ENCODE data around the gene GMPPB.

Gene GMPPB

DNA sequence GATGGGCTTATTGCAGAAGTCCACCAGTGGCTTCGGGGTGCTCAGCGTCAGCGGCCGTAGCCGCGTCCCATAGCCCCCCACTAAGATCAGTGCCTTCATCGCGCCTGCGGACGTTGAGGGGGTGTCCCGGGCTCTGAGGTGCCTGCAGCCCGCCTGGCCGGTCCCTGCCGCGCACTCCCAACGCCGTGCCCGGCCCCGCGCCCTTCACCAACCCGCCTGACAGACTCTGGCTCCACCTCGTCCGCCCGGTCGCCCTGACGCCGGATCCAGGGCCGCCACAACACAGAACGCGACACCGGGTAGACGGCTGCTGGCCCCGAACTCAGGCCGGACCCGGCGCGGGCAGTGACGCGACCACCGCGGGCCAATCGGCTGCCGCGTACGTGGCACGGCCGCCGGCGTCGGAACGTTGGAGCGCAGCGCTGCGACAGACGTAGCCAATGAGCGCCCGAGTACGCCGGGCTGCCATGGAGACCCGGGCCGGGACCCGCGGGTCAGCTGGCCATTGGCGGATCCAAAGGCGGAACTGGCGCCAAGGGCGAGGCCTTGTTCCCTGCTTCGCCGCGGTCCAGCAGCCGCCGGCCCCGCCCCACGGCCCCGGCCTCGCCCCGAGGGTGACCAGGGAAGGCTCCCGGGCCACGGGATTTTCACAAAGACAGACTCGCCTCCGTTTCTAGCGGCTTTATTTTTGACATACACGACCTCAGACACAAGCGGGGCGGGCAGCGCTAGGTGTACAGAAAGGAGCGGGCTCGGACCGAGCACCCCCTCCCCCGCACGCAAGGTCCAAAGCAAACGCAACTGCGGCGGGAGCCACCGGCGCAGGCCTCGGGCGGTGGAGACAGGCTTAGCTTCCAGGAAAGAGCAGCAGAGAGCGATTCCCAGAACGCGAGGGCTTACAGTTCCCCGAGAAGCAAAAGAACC, at the start of gene GMPPB:
GMPPB (minus strand) TSS at position 324 of the 924 bp plus-strand sequence; CDS start at position 99, 225 bp downstream.
- Histone ChIP-seq H3K27me3 (ENCODE audit: control insufficient read depth, low read length) (no peaks in the 10 kb centered on the region), H3K79me2 (ENCODE audit: control insufficient read depth, low read length) (peaks cover 31% of the 10 kb centered on the region), H3F3A (ENCODE audit: control insufficient read depth, insufficient read depth) (peaks cover 7% of the 10 kb centered on the region), H3K4me1 (ENCODE audit: control insufficient read depth, low read length) (peaks cover 58% of the 10 kb centered on the region), H3K27ac (ENCODE audit: low read depth, low read length) (peak within 1 kb of the TSS; percentile 81), H3K4me2 (ENCODE audit: low read length) (peak within 1 kb of the TSS; percentile 98), H3K9me3 (ENCODE audit: control insufficient read depth, insufficient read depth, low read length) (no peaks in the 10 kb centered on the region), H3K36me3 (ENCODE audit: control insufficient read depth, low read length) (peaks cover 69% of the 10 kb centered on the region), H3K4me3 (ENCODE audit: low read length) (peak within 1 kb of the TSS; percentile 90), H3K9me2 (replicated peaks; ENCODE audit: control insufficient read depth, low read length) (no peaks in the 10 kb centered on the region), H4K20me1 (ENCODE audit: control insufficient read depth, insufficient read depth, low read depth, low read length) (no peaks in the 10 kb centered on the region)
- TF ChIP-seq EZH2phosphoT487 (IDR thresholded peaks at IDR 0.05; ENCODE audit: borderline replicate concordance, low read length) = no peak
- TF ChIP-seq, protein P1, sequence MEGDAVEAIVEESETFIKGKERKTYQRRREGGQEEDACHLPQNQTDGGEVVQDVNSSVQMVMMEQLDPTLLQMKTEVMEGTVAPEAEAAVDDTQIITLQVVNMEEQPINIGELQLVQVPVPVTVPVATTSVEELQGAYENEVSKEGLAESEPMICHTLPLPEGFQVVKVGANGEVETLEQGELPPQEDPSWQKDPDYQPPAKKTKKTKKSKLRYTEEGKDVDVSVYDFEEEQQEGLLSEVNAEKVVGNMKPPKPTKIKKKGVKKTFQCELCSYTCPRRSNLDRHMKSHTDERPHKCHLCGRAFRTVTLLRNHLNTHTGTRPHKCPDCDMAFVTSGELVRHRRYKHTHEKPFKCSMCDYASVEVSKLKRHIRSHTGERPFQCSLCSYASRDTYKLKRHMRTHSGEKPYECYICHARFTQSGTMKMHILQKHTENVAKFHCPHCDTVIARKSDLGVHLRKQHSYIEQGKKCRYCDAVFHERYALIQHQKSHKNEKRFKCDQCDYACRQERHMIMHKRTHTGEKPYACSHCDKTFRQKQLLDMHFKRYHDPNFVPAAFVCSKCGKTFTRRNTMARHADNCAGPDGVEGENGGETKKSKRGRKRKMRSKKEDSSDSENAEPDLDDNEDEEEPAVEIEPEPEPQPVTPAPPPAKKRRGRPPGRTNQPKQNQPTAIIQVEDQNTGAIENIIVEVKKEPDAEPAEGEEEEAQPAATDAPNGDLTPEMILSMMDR (IDR thresholded peaks at IDR 0.05; ENCODE audit: low read depth, low read length, poor library complexity, severe bottlenecking) = no peak

DNA sequence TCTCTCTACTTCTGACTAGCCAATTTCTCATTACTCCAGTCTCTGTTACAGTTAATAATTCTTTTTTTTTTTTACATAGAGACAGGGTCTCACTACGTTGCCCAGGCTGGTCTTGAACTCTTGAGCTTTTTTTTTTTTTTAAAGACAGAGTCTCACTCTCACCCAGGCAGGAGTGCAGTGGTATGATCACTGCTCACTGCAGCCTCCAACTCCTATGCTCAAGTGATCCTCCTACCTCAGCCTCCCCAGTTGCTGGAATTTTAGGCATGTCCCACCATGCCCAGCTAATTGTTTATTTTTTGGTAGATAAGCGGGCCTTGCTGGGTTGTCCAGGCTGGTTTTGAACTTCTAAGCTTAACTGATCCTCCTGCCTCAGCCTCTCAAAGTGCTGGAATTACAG, 49.0 kb upstream of the GMPPB start:
- Histone ChIP-seq H4K20me1 (ENCODE audit: control insufficient read depth, insufficient read depth, low read depth, low read length) (peaks cover 6% of the 10 kb centered on the region; the same call in 1 of the 2 replicates), H3K79me2 (ENCODE audit: control insufficient read depth, low read length) (peaks cover 90% of the 10 kb centered on the region)

DNA sequence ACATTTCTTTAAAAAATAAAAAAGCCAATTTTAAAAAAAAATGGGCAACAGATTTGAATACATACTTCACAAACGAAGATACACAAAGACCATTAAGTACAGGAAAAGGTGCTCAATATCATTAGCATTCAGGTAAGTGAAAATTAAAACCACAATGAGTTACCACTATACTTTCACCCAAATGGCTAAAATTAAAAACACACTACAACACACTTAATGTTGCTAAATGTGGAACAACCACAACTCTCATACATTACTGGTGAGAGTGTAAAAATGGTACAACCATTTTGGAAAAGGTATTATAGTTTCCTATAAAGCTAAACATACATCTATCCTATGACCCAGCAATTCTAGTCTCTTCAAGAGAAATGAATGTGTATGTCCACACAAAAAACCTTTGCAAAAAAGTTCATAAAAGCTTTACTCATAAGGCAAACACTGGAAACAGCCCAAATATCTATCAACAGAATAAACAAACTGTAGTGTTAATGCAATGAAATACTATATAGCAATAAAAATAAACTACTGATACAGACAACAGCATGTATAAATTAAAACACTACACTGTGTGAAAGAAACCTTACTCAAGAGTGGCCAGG, 47.7 kb upstream of the GMPPB start:
- H3K27ac ChIP-seq (ENCODE audit: low read depth, low read length) = no peak overlapping the region
- H3K36me3 ChIP-seq (ENCODE audit: control insufficient read depth, low read length) = peaks cover 28% of the 10 kb centered on the region
- H3K9me2 ChIP-seq (replicated peaks; ENCODE audit: control insufficient read depth, low read length) = no peaks in the 10 kb centered on the region
- H3K9me3 ChIP-seq (ENCODE audit: control insufficient read depth, insufficient read depth, low read length) = no peaks in the 10 kb centered on the region
- no peak overlapping the region for H3K4me3 ChIP-seq (ENCODE audit: low read length)
- TF ChIP-seq EZH2phosphoT487 (IDR thresholded peaks at IDR 0.05; ENCODE audit: borderline replicate concordance, low read length) = no peak
- H3K27me3 ChIP-seq (ENCODE audit: control insufficient read depth, low read length) = no peaks in the 10 kb centered on the region
- peaks cover 89% of the 10 kb centered on the region for H3K79me2 ChIP-seq (ENCODE audit: control insufficient read depth, low read length)
- H4K20me1 ChIP-seq (ENCODE audit: control insufficient read depth, insufficient read depth, low read depth, low read length) = peaks cover 6% of the 10 kb centered on the region; the same call in 1 of the 2 replicates
- no peaks in the 10 kb centered on the region for H3F3A ChIP-seq (ENCODE audit: control insufficient read depth, insufficient read depth)
- no peak overlapping the region for H3K4me2 ChIP-seq (ENCODE audit: low read length)
- H3K4me1 ChIP-seq (ENCODE audit: control insufficient read depth, low read length) = peaks cover 9% of the 10 kb centered on the region

More for the DNA sequence above, 49.0 kb upstream of the GMPPB start:
- peaks cover 9% of the 10 kb centered on the region for H3K4me1 ChIP-seq (ENCODE audit: control insufficient read depth, low read length)
- peaks cover 33% of the 10 kb centered on the region for H3K36me3 ChIP-seq (ENCODE audit: control insufficient read depth, low read length)
- H3F3A ChIP-seq (ENCODE audit: control insufficient read depth, insufficient read depth) = no peaks in the 10 kb centered on the region
- no peaks in the 10 kb centered on the region for H3K9me2 ChIP-seq (replicated peaks; ENCODE audit: control insufficient read depth, low read length)
- no peak overlapping the region for H3K4me3 ChIP-seq (ENCODE audit: low read length)
- TF ChIP-seq, protein P1 (IDR thresholded peaks at IDR 0.05; ENCODE audit: low read depth, low read length, poor library complexity, severe bottlenecking) = no peak
- no peak for TF ChIP-seq EZH2phosphoT487 (IDR thresholded peaks at IDR 0.05; ENCODE audit: borderline replicate concordance, low read length)
- no peaks in the 10 kb centered on the region for H3K27me3 ChIP-seq (ENCODE audit: control insufficient read depth, low read length)
- H3K27ac ChIP-seq (ENCODE audit: low read depth, low read length) = no peak overlapping the region
- no peak overlapping the region for H3K4me2 ChIP-seq (ENCODE audit: low read length)
- no peaks in the 10 kb centered on the region for H3K9me3 ChIP-seq (ENCODE audit: control insufficient read depth, insufficient read depth, low read length)
